ENCODE data around the gene SEC24D. TPM values are rescaled to one million over a fixed set of nuclear protein-coding genes. Genes with fewer than 3 reads are reported as not detected.

Gene SEC24D
- total RNA-seq, 1 experiment from 2014 or later: 13.4 TPM

DNA sequence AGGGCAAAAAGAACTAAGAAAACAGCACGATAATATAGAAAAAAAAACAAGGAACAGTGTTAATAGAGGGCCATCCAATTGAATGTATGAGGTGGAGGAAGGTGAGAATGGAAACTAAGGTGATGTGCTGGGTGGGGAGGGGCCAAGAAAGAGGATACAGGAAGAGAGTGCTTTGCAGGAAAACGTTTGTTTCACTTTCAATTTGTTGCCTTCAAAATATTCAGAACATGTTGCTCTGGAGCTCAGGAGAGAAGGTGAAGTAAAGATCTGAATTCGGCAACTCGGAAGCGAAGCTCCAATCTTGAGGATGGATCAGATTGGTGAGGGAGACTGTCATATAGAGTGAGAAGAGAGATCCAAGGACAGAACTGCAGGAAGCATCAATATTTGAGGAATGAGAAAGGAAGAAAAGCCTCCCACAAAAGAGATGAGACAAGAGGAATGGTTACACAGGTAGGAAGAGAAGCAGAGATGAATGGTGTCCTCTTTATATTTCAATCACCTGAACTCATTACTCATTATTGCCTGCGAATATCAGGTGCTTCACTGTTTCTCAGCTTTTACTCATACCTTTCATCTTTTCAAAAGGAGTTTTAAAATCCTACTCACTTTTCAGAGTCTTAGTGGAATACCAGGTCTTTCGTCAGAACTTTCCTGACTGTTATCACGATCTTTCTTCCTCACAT is 14.7 kb upstream of the SEC24D start:
- H3K27ac ChIP-seq (ENCODE audit: low read length): no peak overlapping the region
- CTCF ChIA-PET: no interaction called here
- no peaks in the 10 kb centered on the region for H3K9me3 ChIP-seq (ENCODE audit: control insufficient read depth, insufficient read depth, low read depth, low read length)
- in situ Hi-C loops (cut with HindIII; ENCODE audit: low pct_unique_long_range_greater_than_20kb, low sequenced_read_pairs) (no loop called here), intact Hi-C loops (cut with micrococcal nuclease; ENCODE audit: unreplicated experiment) (no loop called here)
- POLR2A ChIA-PET: interaction anchor here (0.7 kb wide), 1 partner anchor 101 kb away, joined by 9 read pairs; no protein-coding TSS in a partner anchor
- no peaks in the 10 kb centered on the region for H3K27me3 ChIP-seq (ENCODE audit: control insufficient read depth, insufficient read depth, low read length)
- peak overlapping the region; percentile 2 to 44 for H3K4me3 ChIP-seq (ENCODE audit: low read depth in 2 of 2, low read length in 2 of 2)
- DNase-seq (ENCODE audit: low read depth, low spot score) (no peak), ATAC-seq (no peak)
- no peaks in the 10 kb centered on the region for H3K36me3 ChIP-seq (ENCODE audit: control insufficient read depth, insufficient read depth, low read length)
- no peak for TF ChIP-seq SIN3A (IDR thresholded peaks at IDR 0.05; ENCODE audit: borderline replicate concordance, insufficient read depth, low read depth, low read length)
- TF ChIP-seq, protein P1, sequence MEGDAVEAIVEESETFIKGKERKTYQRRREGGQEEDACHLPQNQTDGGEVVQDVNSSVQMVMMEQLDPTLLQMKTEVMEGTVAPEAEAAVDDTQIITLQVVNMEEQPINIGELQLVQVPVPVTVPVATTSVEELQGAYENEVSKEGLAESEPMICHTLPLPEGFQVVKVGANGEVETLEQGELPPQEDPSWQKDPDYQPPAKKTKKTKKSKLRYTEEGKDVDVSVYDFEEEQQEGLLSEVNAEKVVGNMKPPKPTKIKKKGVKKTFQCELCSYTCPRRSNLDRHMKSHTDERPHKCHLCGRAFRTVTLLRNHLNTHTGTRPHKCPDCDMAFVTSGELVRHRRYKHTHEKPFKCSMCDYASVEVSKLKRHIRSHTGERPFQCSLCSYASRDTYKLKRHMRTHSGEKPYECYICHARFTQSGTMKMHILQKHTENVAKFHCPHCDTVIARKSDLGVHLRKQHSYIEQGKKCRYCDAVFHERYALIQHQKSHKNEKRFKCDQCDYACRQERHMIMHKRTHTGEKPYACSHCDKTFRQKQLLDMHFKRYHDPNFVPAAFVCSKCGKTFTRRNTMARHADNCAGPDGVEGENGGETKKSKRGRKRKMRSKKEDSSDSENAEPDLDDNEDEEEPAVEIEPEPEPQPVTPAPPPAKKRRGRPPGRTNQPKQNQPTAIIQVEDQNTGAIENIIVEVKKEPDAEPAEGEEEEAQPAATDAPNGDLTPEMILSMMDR (IDR thresholded peaks at IDR 0.05): no peak
- no peak for TF ChIP-seq POLR2AphosphoS5 (IDR thresholded peaks at IDR 0.05; ENCODE audit: low read depth, low read length)
- TF ChIP-seq, protein P2, sequence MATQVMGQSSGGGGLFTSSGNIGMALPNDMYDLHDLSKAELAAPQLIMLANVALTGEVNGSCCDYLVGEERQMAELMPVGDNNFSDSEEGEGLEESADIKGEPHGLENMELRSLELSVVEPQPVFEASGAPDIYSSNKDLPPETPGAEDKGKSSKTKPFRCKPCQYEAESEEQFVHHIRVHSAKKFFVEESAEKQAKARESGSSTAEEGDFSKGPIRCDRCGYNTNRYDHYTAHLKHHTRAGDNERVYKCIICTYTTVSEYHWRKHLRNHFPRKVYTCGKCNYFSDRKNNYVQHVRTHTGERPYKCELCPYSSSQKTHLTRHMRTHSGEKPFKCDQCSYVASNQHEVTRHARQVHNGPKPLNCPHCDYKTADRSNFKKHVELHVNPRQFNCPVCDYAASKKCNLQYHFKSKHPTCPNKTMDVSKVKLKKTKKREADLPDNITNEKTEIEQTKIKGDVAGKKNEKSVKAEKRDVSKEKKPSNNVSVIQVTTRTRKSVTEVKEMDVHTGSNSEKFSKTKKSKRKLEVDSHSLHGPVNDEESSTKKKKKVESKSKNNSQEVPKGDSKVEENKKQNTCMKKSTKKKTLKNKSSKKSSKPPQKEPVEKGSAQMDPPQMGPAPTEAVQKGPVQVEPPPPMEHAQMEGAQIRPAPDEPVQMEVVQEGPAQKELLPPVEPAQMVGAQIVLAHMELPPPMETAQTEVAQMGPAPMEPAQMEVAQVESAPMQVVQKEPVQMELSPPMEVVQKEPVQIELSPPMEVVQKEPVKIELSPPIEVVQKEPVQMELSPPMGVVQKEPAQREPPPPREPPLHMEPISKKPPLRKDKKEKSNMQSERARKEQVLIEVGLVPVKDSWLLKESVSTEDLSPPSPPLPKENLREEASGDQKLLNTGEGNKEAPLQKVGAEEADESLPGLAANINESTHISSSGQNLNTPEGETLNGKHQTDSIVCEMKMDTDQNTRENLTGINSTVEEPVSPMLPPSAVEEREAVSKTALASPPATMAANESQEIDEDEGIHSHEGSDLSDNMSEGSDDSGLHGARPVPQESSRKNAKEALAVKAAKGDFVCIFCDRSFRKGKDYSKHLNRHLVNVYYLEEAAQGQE (IDR thresholded peaks at IDR 0.05; ENCODE audit: insufficient read depth in 1 of 2, low read depth in 2 of 2, low read length in 1 of 2): no peak
- no peak for TF ChIP-seq TCF7L2 (IDR thresholded peaks at IDR 0.05; ENCODE audit: low read depth, low read length)
- BruUV-seq (replicated peaks): no TSS peak
- no peaks in the 10 kb centered on the region for H3K4me1 ChIP-seq (ENCODE audit: control insufficient read depth, insufficient read depth, low read length)

- CTCF ChIA-PET: no interaction called here
Measured at GRCh38 chr4:118849867-118850487, 14.1 kb upstream of the SEC24D start.

More at GRCh38 chr4:118849867-118850487, 14.1 kb upstream of the SEC24D start:
- no peak for ATAC-seq
- TF ChIP-seq, protein P2 (IDR thresholded peaks at IDR 0.05; ENCODE audit: insufficient read depth in 1 of 2, low read depth in 2 of 2, low read length in 1 of 2): no peak
- no peak for TF ChIP-seq POLR2AphosphoS5 (IDR thresholded peaks at IDR 0.05; ENCODE audit: low read depth, low read length)
- TF ChIP-seq, protein P1 (IDR thresholded peaks at IDR 0.05): no peak
- TF ChIP-seq TCF7L2 (IDR thresholded peaks at IDR 0.05; ENCODE audit: low read depth, low read length): no peak
- TF ChIP-seq SIN3A (IDR thresholded peaks at IDR 0.05; ENCODE audit: borderline replicate concordance, insufficient read depth, low read depth, low read length): no peak
- Histone ChIP-seq H3K9me3 (ENCODE audit: control insufficient read depth, insufficient read depth, low read depth, low read length) (no peaks in the 10 kb centered on the region), H3K4me3 (ENCODE audit: low read depth in 2 of 2, low read length in 2 of 2) (peak overlapping the region; percentile 2 to 44), H3K27ac (ENCODE audit: low read length) (no peak overlapping the region), H3K36me3 (ENCODE audit: control insufficient read depth, insufficient read depth, low read length) (no peaks in the 10 kb centered on the region), H3K4me1 (ENCODE audit: control insufficient read depth, insufficient read depth, low read length) (no peaks in the 10 kb centered on the region), H3K27me3 (ENCODE audit: control insufficient read depth, insufficient read depth, low read length) (no peaks in the 10 kb centered on the region)
- no peak for DNase-seq (ENCODE audit: low read depth, low spot score)
- POLR2A ChIA-PET: no interaction called here
- in situ Hi-C loops (cut with HindIII; ENCODE audit: low pct_unique_long_range_greater_than_20kb, low sequenced_read_pairs): no loop called here
- intact Hi-C loops (cut with micrococcal nuclease; ENCODE audit: unreplicated experiment): no loop called here
- no TSS peak for BruUV-seq (replicated peaks)

Data from Panc1 (cell line).